Measurements from ENCODE around the gene AIF1.

Gene AIF1

GRCh38 chr6:31627690-31628287, 12.8 kb downstream of the AIF1 start:
- H3K9me3 ChIP-seq (ENCODE audit: control insufficient read depth, low read length), result no peaks in the 10 kb centered on the region
- H3K4me1 ChIP-seq (ENCODE audit: control insufficient read depth, insufficient read depth, low read length), result peaks cover 3% of the 10 kb centered on the region
- no peak for DNase-seq (ENCODE audit: low read depth)
- H3K4me3 ChIP-seq (ENCODE audit: low read length), result no peak overlapping the region
- no peaks in the 10 kb centered on the region for H3K27me3 ChIP-seq (replicated peaks; ENCODE audit: control insufficient read depth, insufficient read depth, low read length)
- H3K9ac ChIP-seq (ENCODE audit: low read length), result no peak overlapping the region
- H3K36me3 ChIP-seq (ENCODE audit: control insufficient read depth, insufficient read depth, low read length, severe bottlenecking), result peaks cover 99% of the 10 kb centered on the region

GRCh38 chr6:31629014-31629413, 14.0 kb downstream of the AIF1 start:
- DNase-seq (ENCODE audit: low read depth), result no peak
- Histone ChIP-seq H3K36me3 (ENCODE audit: control insufficient read depth, insufficient read depth, low read length, severe bottlenecking) (peaks cover 100% of the 10 kb centered on the region), H3K9ac (ENCODE audit: low read length) (no peak overlapping the region), H3K4me3 (ENCODE audit: low read length) (no peak overlapping the region), H3K9me3 (ENCODE audit: control insufficient read depth, low read length) (no peaks in the 10 kb centered on the region), H3K27me3 (replicated peaks; ENCODE audit: control insufficient read depth, insufficient read depth, low read length) (no peaks in the 10 kb centered on the region), H3K4me1 (ENCODE audit: control insufficient read depth, insufficient read depth, low read length) (no peaks in the 10 kb centered on the region)

- no peaks in the 10 kb centered on the region for H3K9me3 ChIP-seq (ENCODE audit: control insufficient read depth, low read length)
- H3K4me1 ChIP-seq (ENCODE audit: control insufficient read depth, insufficient read depth, low read length), result peaks cover 7% of the 10 kb centered on the region
- H3K36me3 ChIP-seq (ENCODE audit: control insufficient read depth, insufficient read depth, low read length, severe bottlenecking), result peaks cover 100% of the 10 kb centered on the region
- H3K4me3 ChIP-seq (ENCODE audit: low read length), result no peak overlapping the region
- no peaks in the 10 kb centered on the region for H3K27me3 ChIP-seq (replicated peaks; ENCODE audit: control insufficient read depth, insufficient read depth, low read length)
- no peak overlapping the region for H3K9ac ChIP-seq (ENCODE audit: low read length)
- DNase-seq (ENCODE audit: low read depth), result no peak
These were observed 15.3 kb downstream of the AIF1 start for GRCh38 chr6:31630177-31630934.

GRCh38 chr6:31631209-31631608, 16.2 kb downstream of the AIF1 start:
- no peaks in the 10 kb centered on the region for H3K27me3 ChIP-seq (replicated peaks; ENCODE audit: control insufficient read depth, insufficient read depth, low read length)
- DNase-seq (ENCODE audit: low read depth), result no peak
- H3K9ac ChIP-seq (ENCODE audit: low read length), result no peak overlapping the region
- H3K4me3 ChIP-seq (ENCODE audit: low read length), result no peak overlapping the region
- H3K9me3 ChIP-seq (ENCODE audit: control insufficient read depth, low read length), result no peaks in the 10 kb centered on the region
- peaks cover 7% of the 10 kb centered on the region for H3K4me1 ChIP-seq (ENCODE audit: control insufficient read depth, insufficient read depth, low read length)
- H3K36me3 ChIP-seq (ENCODE audit: control insufficient read depth, insufficient read depth, low read length, severe bottlenecking), result peaks cover 100% of the 10 kb centered on the region

- Histone ChIP-seq H3K9ac (ENCODE audit: low read length) (no peak overlapping the region), H3K36me3 (ENCODE audit: control insufficient read depth, insufficient read depth, low read length, severe bottlenecking) (peaks cover 100% of the 10 kb centered on the region), H3K4me1 (ENCODE audit: control insufficient read depth, insufficient read depth, low read length) (peaks cover 7% of the 10 kb centered on the region), H3K27me3 (replicated peaks; ENCODE audit: control insufficient read depth, insufficient read depth, low read length) (no peaks in the 10 kb centered on the region), H3K9me3 (ENCODE audit: control insufficient read depth, low read length) (no peaks in the 10 kb centered on the region), H3K4me3 (ENCODE audit: low read length) (no peak overlapping the region)
- no peak for DNase-seq (ENCODE audit: low read depth)
These were observed 16.7 kb downstream of the AIF1 start for GRCh38 chr6:31631681-31632278.

- no peak for DNase-seq (ENCODE audit: low read depth)
- Histone ChIP-seq H3K9ac (ENCODE audit: low read length) (peak overlapping the region; percentile 12), H3K4me1 (ENCODE audit: control insufficient read depth, insufficient read depth, low read length) (peaks cover 7% of the 10 kb centered on the region), H3K27me3 (replicated peaks; ENCODE audit: control insufficient read depth, insufficient read depth, low read length) (no peaks in the 10 kb centered on the region), H3K9me3 (ENCODE audit: control insufficient read depth, low read length) (no peaks in the 10 kb centered on the region), H3K36me3 (ENCODE audit: control insufficient read depth, insufficient read depth, low read length, severe bottlenecking) (peaks cover 99% of the 10 kb centered on the region), H3K4me3 (ENCODE audit: low read length) (no peak overlapping the region)
These were observed 17.4 kb downstream of the AIF1 start for GRCh38 chr6:31632279-31632946.

- Histone ChIP-seq H3K27me3 (replicated peaks; ENCODE audit: control insufficient read depth, insufficient read depth, low read length) (no peaks in the 10 kb centered on the region), H3K36me3 (ENCODE audit: control insufficient read depth, insufficient read depth, low read length, severe bottlenecking) (peaks cover 97% of the 10 kb centered on the region), H3K9me3 (ENCODE audit: control insufficient read depth, low read length) (no peaks in the 10 kb centered on the region), H3K4me1 (ENCODE audit: control insufficient read depth, insufficient read depth, low read length) (peaks cover 7% of the 10 kb centered on the region), H3K9ac (ENCODE audit: low read length) (no peak overlapping the region), H3K4me3 (ENCODE audit: low read length) (no peak overlapping the region)
- DNase-seq (ENCODE audit: low read depth), result no peak
These were observed 18.4 kb downstream of the AIF1 start for GRCh38 chr6:31633447-31633846.

GRCh38 chr6:31634131-31634530, 19.1 kb downstream of the AIF1 start:
- no peaks in the 10 kb centered on the region for H3K27me3 ChIP-seq (replicated peaks; ENCODE audit: control insufficient read depth, insufficient read depth, low read length)
- peaks cover 97% of the 10 kb centered on the region for H3K36me3 ChIP-seq (ENCODE audit: control insufficient read depth, insufficient read depth, low read length, severe bottlenecking)
- H3K4me1 ChIP-seq (ENCODE audit: control insufficient read depth, insufficient read depth, low read length), result peaks cover 11% of the 10 kb centered on the region
- H3K9me3 ChIP-seq (ENCODE audit: control insufficient read depth, low read length), result no peaks in the 10 kb centered on the region
- H3K4me3 ChIP-seq (ENCODE audit: low read length), result no peak overlapping the region
- no peak for DNase-seq (ENCODE audit: low read depth)
- peak overlapping the region; percentile 37 for H3K9ac ChIP-seq (ENCODE audit: low read length)

GRCh38 chr6:31634969-31635575, 20.0 kb downstream of the AIF1 start:
- H3K4me1 ChIP-seq (ENCODE audit: control insufficient read depth, insufficient read depth, low read length), result peaks cover 19% of the 10 kb centered on the region

GRCh38 chr6:31636698-31637596, 21.9 kb downstream of the AIF1 start:
- Histone ChIP-seq H3K36me3 (ENCODE audit: control insufficient read depth, insufficient read depth, low read length, severe bottlenecking) (peaks cover 97% of the 10 kb centered on the region), H3K9ac (ENCODE audit: low read length) (no peak overlapping the region), H3K27me3 (replicated peaks; ENCODE audit: control insufficient read depth, insufficient read depth, low read length) (no peaks in the 10 kb centered on the region)

More at GRCh38 chr6:31634969-31635575, 20.0 kb downstream of the AIF1 start:
- H3K27me3 ChIP-seq (replicated peaks; ENCODE audit: control insufficient read depth, insufficient read depth, low read length), result no peaks in the 10 kb centered on the region
- DNase-seq (ENCODE audit: low read depth), result no peak
- H3K9me3 ChIP-seq (ENCODE audit: control insufficient read depth, low read length), result no peaks in the 10 kb centered on the region
- H3K4me3 ChIP-seq (ENCODE audit: low read length), result no peak overlapping the region
- H3K36me3 ChIP-seq (ENCODE audit: control insufficient read depth, insufficient read depth, low read length, severe bottlenecking), result peaks cover 97% of the 10 kb centered on the region
- H3K9ac ChIP-seq (ENCODE audit: low read length), result no peak overlapping the region

More at GRCh38 chr6:31636698-31637596, 21.9 kb downstream of the AIF1 start:
- no peak overlapping the region for H3K4me3 ChIP-seq (ENCODE audit: low read length)
- no peak for DNase-seq (ENCODE audit: low read depth)
- no peaks in the 10 kb centered on the region for H3K9me3 ChIP-seq (ENCODE audit: control insufficient read depth, low read length)
- H3K4me1 ChIP-seq (ENCODE audit: control insufficient read depth, insufficient read depth, low read length), result peaks cover 21% of the 10 kb centered on the region
